Large intestine (tissue), 3 donors: ENCODE measurements around the gene SCCPDH. TPM values are rescaled to one million over a fixed set of nuclear protein-coding genes. Genes with fewer than 3 reads are reported as not detected.
A peak's percentile ranks its signal among the peaks of the same experiment; 100 is the strongest.
"Not testable (repeated sequence)": the region's sequence is repeated elsewhere in the genome, so short reads cannot be mapped to it uniquely, and the experiment has no call there.

Experiments used
- DNase-seq, 2 donors: peaks; one replicate each; pipeline versions ENCODE4 v3.0.0 to v3.0.0-alpha.2; 2013
- H3K27ac ChIP-seq: one replicate; pipeline ENCODE4 v1.5.1; 2013; ENCODE audit warnings: low read length
- H3K27me3 ChIP-seq: 2 replicates; pipeline ENCODE4 v1.6.1; 2013; ENCODE audit warnings: low read length; ENCODE audit not compliant: control insufficient read depth, insufficient read depth
- H3K36me3 ChIP-seq: 2 replicates; pipeline ENCODE4 v1.6.1; 2013; ENCODE audit warnings: low read length; ENCODE audit not compliant: control insufficient read depth, insufficient read depth
- H3K4me1 ChIP-seq: one replicate; pipeline ENCODE4 v1.6.1; 2013; ENCODE audit warnings: low read length; ENCODE audit not compliant: control insufficient read depth, insufficient read depth
- H3K4me3 ChIP-seq: one replicate; pipeline ENCODE4 v1.5.1; 2013; ENCODE audit warnings: low read length
- H3K9me3 ChIP-seq: one replicate; pipeline ENCODE4 v1.6.1; 2013; ENCODE audit warnings: mild to moderate bottlenecking, low read depth, low read length, moderate library complexity; ENCODE audit not compliant: control insufficient read depth
- WGBS: methylation state at CpG from one replicate; pipeline ENCODE4 v1.1.5; 2013; ENCODE audit warnings: low lambda C conversion rate; ENCODE audit not compliant: insufficient coverage; 5-methylcytosine and 5-hydroxymethylcytosine counted together
- polyA plus RNA-seq: library from polyadenylated mRNA; unstranded; fragments of 120-200 nt; gene quantifications from one replicate; pipeline ENCODE4 v1.2.1, GENCODE V29; 2013

SCCPDH gene
- polyA plus RNA-seq, 1 donor: 44.3 TPM

- WGBS: 20% methylated on average over 1 of the region's 3 CpGs
- Histone ChIP-seq H3K27me3 (no peaks in the 10 kb centered on the region), H3K36me3 (no peaks in the 10 kb centered on the region), H3K4me1 (peaks cover 13% of the 10 kb centered on the region), H3K27ac (no peak overlapping the region), H3K4me3 (no peak overlapping the region), H3K9me3 (no peaks in the 10 kb centered on the region)
- DNase-seq: no peak
Measured at GRCh38 chr1:246705368-246705767, 18.8 kb upstream of the SCCPDH start.

DNA sequence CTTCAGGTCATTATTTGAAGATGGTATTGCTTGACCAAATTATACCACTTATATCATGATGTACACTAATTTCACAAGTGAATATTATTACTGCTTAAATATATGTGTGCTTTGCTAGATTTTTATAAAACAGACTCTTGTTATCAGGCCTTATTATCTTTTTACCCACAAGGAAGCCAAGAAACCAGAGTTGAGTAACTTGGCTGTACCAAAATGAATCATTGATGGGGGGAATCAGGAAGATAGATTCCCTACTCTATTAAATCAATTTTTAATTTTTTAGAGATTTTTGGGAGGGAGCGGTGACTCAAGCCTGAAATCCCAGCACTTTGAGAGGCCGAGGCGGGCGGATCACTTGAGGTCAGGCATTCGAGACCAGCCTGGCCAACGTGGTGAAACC, 16.0 kb upstream of the SCCPDH start:
- no peak overlapping the region for H3K4me3 ChIP-seq
- no peaks in the 10 kb centered on the region for H3K9me3 ChIP-seq
- no peaks in the 10 kb centered on the region for H3K36me3 ChIP-seq
- WGBS: no CpG with 5 or more reads among the region's 6 CpGs
- DNase-seq: no peak
- H3K4me1 ChIP-seq: peaks cover 14% of the 10 kb centered on the region
- no peak overlapping the region for H3K27ac ChIP-seq
- H3K27me3 ChIP-seq: no peaks in the 10 kb centered on the region

DNA sequence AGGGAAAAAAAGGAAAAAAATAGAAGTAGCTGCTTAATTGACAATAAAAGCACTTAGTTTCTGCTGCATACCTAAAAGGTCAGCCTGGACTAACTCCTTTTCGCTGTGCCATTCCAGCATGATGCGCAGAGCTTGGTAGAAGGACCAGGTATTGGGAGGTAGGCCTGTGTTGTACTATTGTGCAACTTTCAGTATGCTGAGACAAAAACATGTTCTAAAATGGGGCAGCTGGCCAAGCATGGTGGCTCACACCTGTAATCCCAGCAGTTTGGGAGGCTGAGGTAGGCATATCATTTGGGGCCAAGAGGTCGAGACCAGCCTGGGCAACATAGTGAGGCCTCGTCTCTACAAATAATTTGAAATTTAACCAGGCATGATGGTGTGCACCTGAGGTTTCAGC, 15.0 kb upstream of the SCCPDH start:
- no peaks in the 10 kb centered on the region for H3K9me3 ChIP-seq
- H3K27ac ChIP-seq: peak overlapping the region; percentile 34
- H3K4me3 ChIP-seq: no peak overlapping the region
- H3K4me1 ChIP-seq: peaks cover 14% of the 10 kb centered on the region
- DNase-seq: no peak
- no CpG with 5 or more reads among the region's 4 CpGs for WGBS
- H3K27me3 ChIP-seq: no peaks in the 10 kb centered on the region
- no peaks in the 10 kb centered on the region for H3K36me3 ChIP-seq

DNA sequence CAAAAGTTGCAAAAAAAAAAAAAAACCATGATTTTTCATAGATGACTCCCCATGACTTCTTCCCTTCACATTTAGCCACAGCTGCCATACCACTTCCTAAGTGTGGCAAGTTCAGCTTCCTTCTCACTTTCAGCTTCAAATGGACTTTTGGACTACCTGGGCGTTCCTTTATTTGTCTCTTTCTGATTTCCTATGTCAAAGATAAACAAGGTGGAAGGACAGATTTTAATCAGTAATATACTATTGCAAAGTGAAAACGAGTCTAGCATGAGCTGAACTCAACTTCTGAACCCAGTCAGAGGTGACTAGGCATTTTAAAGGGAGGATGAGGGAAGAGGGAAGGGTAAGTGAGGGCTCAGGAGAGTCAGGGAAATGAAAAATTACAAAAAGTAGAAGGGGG, 14.4 kb upstream of the SCCPDH start:
- Histone ChIP-seq H3K4me3 (no peak overlapping the region), H3K4me1 (peaks cover 14% of the 10 kb centered on the region), H3K9me3 (no peaks in the 10 kb centered on the region), H3K27ac (peak overlapping the region; percentile 56), H3K27me3 (no peaks in the 10 kb centered on the region), H3K36me3 (no peaks in the 10 kb centered on the region)
- WGBS: 30% methylated on average over 2 of the region's 2 CpGs
- DNase-seq: peak; percentile 78 to 93

- no peaks in the 10 kb centered on the region for H3K27me3 ChIP-seq
- no peak for DNase-seq
- H3K4me1 ChIP-seq: peaks cover 14% of the 10 kb centered on the region
- H3K27ac ChIP-seq: no peak overlapping the region
- no CpG with 5 or more reads among the region's 3 CpGs for WGBS
- no peaks in the 10 kb centered on the region for H3K9me3 ChIP-seq
- no peaks in the 10 kb centered on the region for H3K36me3 ChIP-seq
- no peak overlapping the region for H3K4me3 ChIP-seq
Measured at GRCh38 chr1:246711548-246712003, 12.6 kb upstream of the SCCPDH start.

- H3K4me3 ChIP-seq, H3K9me3 ChIP-seq, H3K36me3 ChIP-seq, H3K27ac ChIP-seq, H3K27me3 ChIP-seq, DNase-seq: not testable (repeated sequence)
- peaks cover 12% of the 10 kb centered on the region for H3K4me1 ChIP-seq
- WGBS: no CpG with 5 or more reads among the region's 5 CpGs
Measured at GRCh38 chr1:246712428-246712827, 11.8 kb upstream of the SCCPDH start.

DNA sequence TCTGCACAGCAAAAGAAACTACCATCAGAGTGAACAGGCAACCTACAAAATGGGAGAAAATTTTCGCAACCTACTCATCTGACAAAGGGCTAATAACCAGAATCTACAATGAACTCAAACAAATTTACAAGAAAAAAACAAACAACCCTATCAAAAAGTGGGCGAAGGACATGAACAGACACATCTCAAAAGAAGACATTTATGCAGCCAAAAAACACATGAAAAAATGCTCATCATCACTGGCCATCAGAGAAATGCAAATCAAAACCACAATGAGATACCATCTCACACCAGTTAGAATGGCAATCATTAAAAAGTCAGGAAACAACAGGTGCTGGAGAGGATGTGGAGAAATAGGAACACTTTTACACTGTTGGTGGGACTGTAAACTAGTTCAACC, 4.8 kb upstream of the SCCPDH start:
- not testable (repeated sequence) for H3K36me3 ChIP-seq, DNase-seq, H3K27me3 ChIP-seq, H3K4me3 ChIP-seq, H3K9me3 ChIP-seq, H3K4me1 ChIP-seq, H3K27ac ChIP-seq
- WGBS: no CpG with 5 or more reads among the region's 2 CpGs

DNA sequence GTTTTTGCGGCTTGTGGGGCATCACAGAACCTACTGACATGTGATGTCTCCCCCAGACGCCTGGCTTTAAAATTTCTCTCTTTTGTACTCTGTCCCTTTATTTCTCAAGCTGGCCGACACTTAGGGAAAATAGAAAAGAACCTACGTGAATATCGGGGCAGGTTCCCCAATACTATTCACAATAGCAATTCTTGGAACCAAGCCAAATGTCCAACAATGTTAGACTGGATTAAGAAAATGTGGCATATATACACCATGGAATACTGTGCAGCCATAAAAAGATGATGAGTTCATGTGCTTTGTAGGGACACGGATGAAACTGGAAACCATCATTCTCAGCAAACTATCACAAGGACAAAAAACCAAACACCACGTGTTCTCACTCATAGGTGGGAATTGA, 3.4 kb upstream of the SCCPDH start:
- not testable (repeated sequence) for DNase-seq, H3K27ac ChIP-seq, H3K4me3 ChIP-seq, H3K27me3 ChIP-seq, H3K9me3 ChIP-seq, H3K4me1 ChIP-seq, H3K36me3 ChIP-seq
- no CpG with 5 or more reads among the region's 7 CpGs for WGBS

- H3K27me3 ChIP-seq: no peaks in the 10 kb centered on the region
- no peak overlapping the region for H3K4me3 ChIP-seq
- H3K9me3 ChIP-seq: no peaks in the 10 kb centered on the region
- peaks cover 15% of the 10 kb centered on the region for H3K4me1 ChIP-seq
- DNase-seq: no peak
- no peak overlapping the region for H3K27ac ChIP-seq
- H3K36me3 ChIP-seq: peaks cover 9% of the 10 kb centered on the region
- WGBS: no CpG with 5 or more reads among the region's 4 CpGs
Measured at GRCh38 chr1:246722720-246723119, 1.5 kb upstream of the SCCPDH start.

- peak; percentile 35 to 86 for DNase-seq
- peaks cover 26% of the 10 kb centered on the region for H3K36me3 ChIP-seq
- WGBS: 0% methylated on average over 1 of the region's 13 CpGs
- H3K27me3 ChIP-seq: no peaks in the 10 kb centered on the region
- H3K4me3 ChIP-seq: peak overlapping the region; percentile 69
- peaks cover 15% of the 10 kb centered on the region for H3K4me1 ChIP-seq
- no peaks in the 10 kb centered on the region for H3K9me3 ChIP-seq
- peak overlapping the region; percentile 82 for H3K27ac ChIP-seq
Measured at GRCh38 chr1:246724731-246725095, 504 bp downstream of the SCCPDH start.

DNA sequence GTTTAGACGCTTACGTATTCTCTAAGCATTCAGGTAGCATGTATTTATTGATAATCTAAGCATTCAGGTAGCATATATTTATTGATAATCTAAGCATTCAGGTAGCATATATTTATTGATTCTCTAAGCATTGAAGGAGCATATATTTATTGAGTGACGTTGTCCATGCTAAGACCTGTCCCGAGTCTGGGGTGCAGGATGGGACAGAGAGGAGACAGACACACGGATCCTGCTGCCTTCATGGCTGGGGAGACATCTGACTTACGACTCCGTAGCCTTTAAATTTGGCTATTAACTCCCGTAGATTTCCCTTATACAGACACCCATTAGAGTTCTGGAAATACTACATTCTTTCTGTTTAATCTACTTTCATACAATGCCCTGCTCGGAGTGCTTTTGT, 982 bp downstream of the SCCPDH start:
- Histone ChIP-seq H3K27me3 (no peaks in the 10 kb centered on the region), H3K4me1 (peaks cover 15% of the 10 kb centered on the region), H3K27ac (peak overlapping the region; percentile 82), H3K9me3 (no peaks in the 10 kb centered on the region), H3K4me3 (peak overlapping the region; percentile 69), H3K36me3 (peaks cover 31% of the 10 kb centered on the region)
- peak in 1 of 2 donors; percentile 24 for DNase-seq
- WGBS: 57% methylated on average over 1 of the region's 9 CpGs
